Liver (tissue), 3 donors: ENCODE results near the gene OTOR.

Experiments
- CTCF ChIP-seq: fragments of 150-350 bp; IDR thresholded peaks from 2 replicates; pipeline ENCODE4 v1.5.1; 2017; ENCODE audit warnings: improper control_type of control experiment, low read depth, low read length; ENCODE audit not compliant: missing input control
- MAX ChIP-seq: IDR thresholded peaks from 2 replicates; pipeline ENCODE4 v1.6.1; 2016; ENCODE audit warnings: antibody characterized with exemption
- NR2F2 ChIP-seq: IDR thresholded peaks from 2 replicates; pipeline ENCODE4 v1.6.1; 2016; ENCODE audit warnings: antibody characterized with exemption
- RAD21 ChIP-seq, 2 donors: IDR thresholded peaks; 2 replicates each; pipeline ENCODE4 v1.6.1; 2016; ENCODE audit warnings: antibody characterized with exemption in 2 of 2, mild to moderate bottlenecking in 2 of 2
- REST ChIP-seq: IDR thresholded peaks from 2 replicates; pipeline ENCODE4 v1.6.1; 2016; ENCODE audit warnings: antibody characterized with exemption, mild to moderate bottlenecking
- TAF1 ChIP-seq: conservative IDR thresholded peaks from 2 replicates; pipeline ENCODE4 v1.6.1; 2016; ENCODE audit warnings: antibody characterized with exemption, mild to moderate bottlenecking
- YY1 ChIP-seq: IDR thresholded peaks from 2 replicates; pipeline ENCODE4 v1.6.1; 2016; ENCODE audit warnings: antibody characterized with exemption, mild to moderate bottlenecking
- ZBTB33 ChIP-seq: IDR thresholded peaks from 2 replicates; pipeline ENCODE4 v1.6.1; 2016; ENCODE audit warnings: antibody characterized with exemption
- donor health status: healthy.
- donor health status: healthy.

GRCh38 chr20:16709017-16709416 lies 39.1 kb upstream of the OTOR start:
- TF ChIP-seq MAX (no peak), CTCF (no peak), TAF1 (no peak), REST (no peak), NR2F2 (no peak), YY1 (no peak), RAD21 (IDR thresholded peaks at IDR 0.05) (no peak), ZBTB33 (no peak)
